Prostate gland (tissue), 2 donors: Measurements from ENCODE around the gene ADGRD1.

Experiments used
- CTCF ChIP-seq, 4 experiments: fragments of 200-600 bp in 2 of 4; fragments of 450-650 bp in 2 of 4; sonication (generic) in 2 of 4; IDR thresholded peaks; 1 replicate in 3 of 4; 2 replicates in 1 of 4; pipeline ENCODE4 v1.5.1; 2016 to 2019; ENCODE audit warnings: antibody characterized with exemption in 4 of 4, mild to moderate bottlenecking in 2 of 4, moderate library complexity in 2 of 4
- POLR2A ChIP-seq: fragments of 450-650 bp; IDR thresholded peaks from one replicate; pipeline ENCODE4 v1.6.1; 2016; ENCODE audit warnings: antibody characterized with exemption, mild to moderate bottlenecking

GRCh38 chr12:131008913-131009270 is 55.2 kb downstream of the ADGRD1 start:
- no peak for TF ChIP-seq POLR2A
- TF ChIP-seq CTCF (IDR thresholded peaks at IDR 0.05) = no peak
